ENCODE measurements around the gene MTHFD1. TPM values are rescaled to one million over a fixed set of nuclear protein-coding genes. Genes with fewer than 3 reads are reported as not detected.

The MTHFD1 gene
- total RNA-seq (2022) (57.6 and 72.7 TPM in 2 replicates), Bru-seq, nascent RNA (percentile 65 among the genes with signal in this experiment), BruChase-seq, experiment 1, labeled RNA remaining after a 6-hour chase (percentile 69 among the genes with signal in this experiment), BruChase-seq, experiment 2, labeled RNA remaining after a 2-hour chase (percentile 62 among the genes with signal in this experiment)
- long read RNA-seq, transcript MTHFD1-201 (28 exons, 3,136 nt) = major isoform, 164 of 210 reads
- long read RNA-seq, partial matches to known transcripts = 21 of 210 reads
- long read RNA-seq, other reads (novel, unspliced or antisense) = 25 of 210 reads

DNA sequence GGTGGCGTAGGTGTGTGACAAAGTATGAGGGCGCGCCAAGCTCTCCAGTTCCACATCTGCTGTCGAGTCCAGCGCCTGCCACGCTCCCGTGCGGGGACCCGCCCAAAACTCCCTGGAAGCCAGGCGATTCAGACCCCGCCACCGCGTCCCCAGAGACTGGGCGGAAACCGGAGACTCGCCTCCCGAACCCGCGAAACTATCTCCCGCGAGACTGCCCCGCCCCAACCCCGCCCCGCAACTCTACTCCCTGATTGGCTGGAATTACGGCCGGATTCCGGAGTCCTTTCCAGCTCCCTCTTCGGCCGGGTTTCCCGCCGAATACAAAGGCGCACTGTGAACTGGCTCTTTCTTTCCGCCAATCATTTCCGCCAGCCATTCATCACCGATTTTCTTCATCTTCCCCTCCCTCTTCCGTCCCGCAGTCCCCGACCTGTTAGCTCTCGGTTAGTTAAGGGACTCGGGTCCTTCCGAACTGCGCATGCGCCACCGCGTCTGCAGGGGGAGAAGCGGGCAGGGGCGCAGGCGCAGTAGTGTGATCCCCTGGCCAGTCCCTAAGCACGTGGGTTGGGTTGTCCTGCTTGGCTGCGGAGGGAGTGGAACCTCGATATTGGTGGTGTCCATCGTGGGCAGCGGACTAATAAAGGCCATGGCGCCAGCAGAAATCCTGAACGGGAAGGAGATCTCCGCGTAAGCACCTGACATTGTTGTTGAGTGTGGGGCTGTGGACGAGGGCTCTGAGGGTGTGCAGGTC is at the start of gene MTHFD1:
Gene MTHFD1, plus strand, starts transcription at position 572 of the 751 bp plus-strand sequence. Its CDS starts 75 bp downstream, at position 647.
- Mint-ChIP-seq H3K9me3 (ENCODE audit: unreplicated experiment) (peaks cover 6% of the 10 kb centered on the region), H3K27me3 (ENCODE audit: insufficient read depth, unreplicated experiment) (no peaks in the 10 kb centered on the region), H3K4me3 (ENCODE audit: unreplicated experiment) (peak within 1 kb of the TSS; percentile 96), H3K36me3 (ENCODE audit: insufficient read depth, unreplicated experiment) (peaks cover 29% of the 10 kb centered on the region), H3K27ac (ENCODE audit: low read depth, unreplicated experiment) (peak within 1 kb of the TSS; percentile 72), H3K4me1 (ENCODE audit: insufficient read depth, unreplicated experiment) (peaks cover 22% of the 10 kb centered on the region)
- BruUV-seq (replicated peaks) = no TSS peak
- DNase-seq (ENCODE audit: unreplicated experiment) = peak; percentile 99
- intact Hi-C loops (cut with micrococcal nuclease) = no loop called here
- TF ChIP-seq, protein P1, sequence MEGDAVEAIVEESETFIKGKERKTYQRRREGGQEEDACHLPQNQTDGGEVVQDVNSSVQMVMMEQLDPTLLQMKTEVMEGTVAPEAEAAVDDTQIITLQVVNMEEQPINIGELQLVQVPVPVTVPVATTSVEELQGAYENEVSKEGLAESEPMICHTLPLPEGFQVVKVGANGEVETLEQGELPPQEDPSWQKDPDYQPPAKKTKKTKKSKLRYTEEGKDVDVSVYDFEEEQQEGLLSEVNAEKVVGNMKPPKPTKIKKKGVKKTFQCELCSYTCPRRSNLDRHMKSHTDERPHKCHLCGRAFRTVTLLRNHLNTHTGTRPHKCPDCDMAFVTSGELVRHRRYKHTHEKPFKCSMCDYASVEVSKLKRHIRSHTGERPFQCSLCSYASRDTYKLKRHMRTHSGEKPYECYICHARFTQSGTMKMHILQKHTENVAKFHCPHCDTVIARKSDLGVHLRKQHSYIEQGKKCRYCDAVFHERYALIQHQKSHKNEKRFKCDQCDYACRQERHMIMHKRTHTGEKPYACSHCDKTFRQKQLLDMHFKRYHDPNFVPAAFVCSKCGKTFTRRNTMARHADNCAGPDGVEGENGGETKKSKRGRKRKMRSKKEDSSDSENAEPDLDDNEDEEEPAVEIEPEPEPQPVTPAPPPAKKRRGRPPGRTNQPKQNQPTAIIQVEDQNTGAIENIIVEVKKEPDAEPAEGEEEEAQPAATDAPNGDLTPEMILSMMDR (IDR thresholded peaks at IDR 0.05; ENCODE audit: unreplicated experiment) = no peak
- CTCF ChIA-PET = interaction anchor here (0.5 to 1.4 kb wide), 6 partner anchors 42 to 754 kb away, joined by 3 to 4 read pairs (median 3); no protein-coding TSS in a partner anchor
- POLR2A ChIA-PET = interaction anchor here (0.6 to 3.4 kb wide), 27 partner anchors 10 to 661 kb away, joined by 3 to 43 read pairs (median 5); partner anchors contain the start of genes SGPP1, ZBTB1 and ZBTB25

DNA sequence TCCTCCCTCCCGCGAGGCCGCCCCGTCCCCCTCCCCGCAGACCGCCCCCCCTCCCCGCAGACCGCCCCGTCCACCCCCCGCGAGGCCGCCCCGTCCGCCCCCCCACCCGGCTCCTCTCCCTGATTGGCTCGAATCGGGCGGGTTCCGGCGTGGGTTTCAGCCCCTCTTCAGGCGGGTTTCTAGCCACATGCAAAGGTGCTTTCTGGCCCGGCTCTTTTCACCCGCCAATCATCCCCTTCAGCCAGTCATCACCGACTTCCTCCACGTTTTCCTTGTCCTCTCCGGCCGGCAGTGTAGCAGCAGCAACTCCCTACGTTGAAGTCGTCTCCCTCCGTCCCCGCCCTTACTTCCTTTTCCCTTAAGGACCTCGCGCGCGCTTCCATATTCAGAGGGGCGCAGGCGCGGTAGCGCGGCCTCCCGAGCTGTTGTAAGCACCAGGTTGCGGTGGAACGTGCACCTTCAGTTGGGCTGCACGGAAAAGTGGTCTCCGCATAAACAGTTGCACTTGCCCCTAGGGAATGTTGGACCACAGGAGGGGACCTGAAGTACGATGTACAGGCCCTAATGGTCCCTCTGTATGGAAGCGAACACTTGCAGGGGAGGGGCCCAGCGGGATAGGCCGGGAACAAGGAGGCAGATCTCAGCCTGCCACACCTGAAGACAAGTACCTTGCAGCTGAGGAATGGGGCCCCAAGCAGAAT is 49.4 kb upstream of the MTHFD1 start:
- intact Hi-C loops (cut with micrococcal nuclease) = no loop called here
- BruUV-seq (replicated peaks) = no TSS peak
- H3K4me1 Mint-ChIP-seq (ENCODE audit: insufficient read depth, unreplicated experiment) = peaks cover 6% of the 10 kb centered on the region

DNA sequence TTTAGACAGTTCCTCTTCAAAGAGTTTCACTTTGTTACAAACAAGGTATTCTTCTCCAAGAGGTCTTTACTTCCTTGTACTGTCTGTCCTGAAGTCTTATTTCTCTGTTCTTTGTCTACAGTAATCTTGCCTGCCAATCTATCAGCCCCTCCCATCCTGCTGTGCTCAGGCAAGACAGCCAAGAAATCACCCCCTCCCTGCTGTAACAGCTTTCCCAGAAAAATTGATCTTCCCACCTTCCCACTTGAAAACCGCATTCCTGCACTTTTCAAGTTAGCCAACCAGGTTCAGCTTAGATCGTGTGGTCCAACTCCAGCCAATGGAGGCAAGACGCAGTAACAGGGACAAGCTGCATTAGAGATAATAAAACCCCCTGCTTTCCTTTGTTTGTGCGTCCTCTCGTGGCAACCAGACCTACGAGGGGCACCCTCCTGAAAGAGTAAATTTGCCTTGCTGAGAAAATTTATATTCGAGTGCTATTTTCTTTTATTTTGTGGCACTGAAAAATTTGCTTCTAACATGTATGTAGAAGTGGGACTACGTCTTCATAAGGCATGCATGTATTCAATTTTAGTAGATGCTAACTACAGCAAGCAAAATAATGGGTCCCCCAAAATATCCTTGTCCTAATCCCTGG is 47.5 kb upstream of the MTHFD1 start:
- no TSS peak for BruUV-seq (replicated peaks)
- Mint-ChIP-seq H3K27ac (ENCODE audit: low read depth, unreplicated experiment) (no peak overlapping the region), H3K9me3 (ENCODE audit: unreplicated experiment) (peaks cover 10% of the 10 kb centered on the region), H3K4me1 (ENCODE audit: insufficient read depth, unreplicated experiment) (peaks cover 6% of the 10 kb centered on the region), H3K4me3 (ENCODE audit: unreplicated experiment) (no peak overlapping the region), H3K27me3 (ENCODE audit: insufficient read depth, unreplicated experiment) (no peaks in the 10 kb centered on the region), H3K36me3 (ENCODE audit: insufficient read depth, unreplicated experiment) (no peaks in the 10 kb centered on the region)
- ChIA-PET POLR2A (interaction anchor here (3.0 kb wide), 1 partner anchor 47 kb away, joined by 10 read pairs; the partner anchor contains the start of gene MTHFD1), CTCF (no interaction called here)
- TF ChIP-seq, protein P1 (IDR thresholded peaks at IDR 0.05; ENCODE audit: unreplicated experiment) = no peak
- DNase-seq (ENCODE audit: unreplicated experiment) = no peak
- intact Hi-C loops (cut with micrococcal nuclease) = loop anchor here (5.0 to 10.0 kb wide), 4 partner anchors 84 to 552 kb away; partner anchors contain the start of genes ZBTB1 and ZBTB25

More for the DNA sequence above, 49.4 kb upstream of the MTHFD1 start:
- no peaks in the 10 kb centered on the region for H3K36me3 Mint-ChIP-seq (ENCODE audit: insufficient read depth, unreplicated experiment)
- peaks cover 10% of the 10 kb centered on the region for H3K9me3 Mint-ChIP-seq (ENCODE audit: unreplicated experiment)
- ChIA-PET CTCF (interaction anchor here (0.5 to 1.2 kb wide), 4 partner anchors 10 to 140 kb away, joined by 3 to 4 read pairs (median 3); no protein-coding TSS in a partner anchor), POLR2A (interaction anchor here (0.6 to 3.0 kb wide), 13 partner anchors 12 to 595 kb away, joined by 3 to 43 read pairs (median 3); partner anchors contain the start of genes MTHFD1, ZBTB1 and ZBTB25)
- H3K4me3 Mint-ChIP-seq (ENCODE audit: unreplicated experiment) = peak overlapping the region; percentile 94
- no peaks in the 10 kb centered on the region for H3K27me3 Mint-ChIP-seq (ENCODE audit: insufficient read depth, unreplicated experiment)
- DNase-seq (ENCODE audit: unreplicated experiment) = peak; percentile 99
- H3K27ac Mint-ChIP-seq (ENCODE audit: low read depth, unreplicated experiment) = peak overlapping the region; percentile 83
- TF ChIP-seq, protein P1 (IDR thresholded peaks at IDR 0.05; ENCODE audit: unreplicated experiment) = no peak

Measured in MCF 10A (cell line).